Measurements from ENCODE around the gene NRCAM. TPM values are rescaled to one million over a fixed set of nuclear protein-coding genes. Genes with fewer than 3 reads are reported as not detected.

Gene NRCAM
- total RNA-seq, 1 donor from 2014 or later = 9.5 TPM

- H3K27ac Mint-ChIP-seq (ENCODE audit: unreplicated experiment) = no peak overlapping the region
- no peak overlapping the region for H3K4me3 Mint-ChIP-seq (ENCODE audit: unreplicated experiment)
- no peak for DNase-seq (ENCODE audit: low spot score)
- TF ChIP-seq CTCF (IDR thresholded peaks at IDR 0.05) = no peak
- H3K27me3 Mint-ChIP-seq (ENCODE audit: low read depth) = peaks cover 2% of the 10 kb centered on the region
- no peaks in the 10 kb centered on the region for H3K9me3 Mint-ChIP-seq (ENCODE audit: low read depth)
- no peaks in the 10 kb centered on the region for H3K4me1 Mint-ChIP-seq (ENCODE audit: low read depth)
- H3K36me3 Mint-ChIP-seq (ENCODE audit: low read depth) = no peaks in the 10 kb centered on the region
Measured at GRCh38 chr7:108327353-108327752, 128.9 kb downstream of the NRCAM start.

- no peaks in the 10 kb centered on the region for H3K9me3 Mint-ChIP-seq (ENCODE audit: low read depth)
- no peak overlapping the region for H3K4me3 Mint-ChIP-seq (ENCODE audit: unreplicated experiment)
- DNase-seq (ENCODE audit: low spot score) = no peak
- H3K36me3 Mint-ChIP-seq (ENCODE audit: low read depth) = no peaks in the 10 kb centered on the region
- TF ChIP-seq CTCF (IDR thresholded peaks at IDR 0.05) = no peak
- no peak overlapping the region for H3K27ac Mint-ChIP-seq (ENCODE audit: unreplicated experiment)
- H3K4me1 Mint-ChIP-seq (ENCODE audit: low read depth) = no peaks in the 10 kb centered on the region
- H3K27me3 Mint-ChIP-seq (ENCODE audit: low read depth) = peaks cover 2% of the 10 kb centered on the region
Measured at GRCh38 chr7:108326938-108327337, 129.3 kb downstream of the NRCAM start.

- H3K4me1 Mint-ChIP-seq (ENCODE audit: low read depth) = no peaks in the 10 kb centered on the region
- H3K27ac Mint-ChIP-seq (ENCODE audit: unreplicated experiment) = no peak overlapping the region
- TF ChIP-seq CTCF (IDR thresholded peaks at IDR 0.05) = no peak
- no peaks in the 10 kb centered on the region for H3K9me3 Mint-ChIP-seq (ENCODE audit: low read depth)
- H3K27me3 Mint-ChIP-seq (ENCODE audit: low read depth) = peaks cover 2% of the 10 kb centered on the region
- DNase-seq (ENCODE audit: low spot score) = no peak
- H3K4me3 Mint-ChIP-seq (ENCODE audit: unreplicated experiment) = no peak overlapping the region
- no peaks in the 10 kb centered on the region for H3K36me3 Mint-ChIP-seq (ENCODE audit: low read depth)
Measured at GRCh38 chr7:108324053-108325038, 131.9 kb downstream of the NRCAM start.

GRCh38 chr7:108322925-108323832, 133.1 kb downstream of the NRCAM start:
- Mint-ChIP-seq H3K9me3 (ENCODE audit: low read depth) (no peaks in the 10 kb centered on the region), H3K4me1 (ENCODE audit: low read depth) (no peaks in the 10 kb centered on the region), H3K4me3 (ENCODE audit: unreplicated experiment) (no peak overlapping the region), H3K27me3 (ENCODE audit: low read depth) (peaks cover 2% of the 10 kb centered on the region), H3K27ac (ENCODE audit: unreplicated experiment) (no peak overlapping the region), H3K36me3 (ENCODE audit: low read depth) (no peaks in the 10 kb centered on the region)
- no peak for DNase-seq (ENCODE audit: low spot score)
- TF ChIP-seq CTCF (IDR thresholded peaks at IDR 0.05) = no peak

- no peak for DNase-seq (ENCODE audit: low spot score)
- H3K4me1 Mint-ChIP-seq (ENCODE audit: low read depth) = no peaks in the 10 kb centered on the region
- no peak for TF ChIP-seq CTCF (IDR thresholded peaks at IDR 0.05)
- no peaks in the 10 kb centered on the region for H3K9me3 Mint-ChIP-seq (ENCODE audit: low read depth)
- H3K36me3 Mint-ChIP-seq (ENCODE audit: low read depth) = no peaks in the 10 kb centered on the region
- H3K27ac Mint-ChIP-seq (ENCODE audit: unreplicated experiment) = no peak overlapping the region
- H3K27me3 Mint-ChIP-seq (ENCODE audit: low read depth) = peaks cover 2% of the 10 kb centered on the region
- no peak overlapping the region for H3K4me3 Mint-ChIP-seq (ENCODE audit: unreplicated experiment)
Measured at GRCh38 chr7:108322046-108322445, 134.2 kb downstream of the NRCAM start.
